Tibial nerve (tissue), 4 donors: ENCODE data around the gene GARIN5A.

Experiments used
- EP300 ChIP-seq, 2 donors: sonication (generic); formaldehyde crosslinking; IDR thresholded peaks; one replicate each; pipeline ENCODE4 v1.6.1; 2017; ENCODE audit warnings: antibody characterized with exemption in 2 of 2, mild to moderate bottlenecking in 1 of 2
- POLR2A ChIP-seq, 2 donors: fragments of 450-650 bp; IDR thresholded peaks; one replicate each; pipeline ENCODE4 v1.6.1; 2017; ENCODE audit warnings: antibody characterized with exemption in 2 of 2, mild to moderate bottlenecking in 2 of 2, moderate library complexity in 2 of 2
- TF ChIP-seq, protein P1 (sequence below), 5 experiments: fragments of 200-600 bp in 3 of 5; fragments of 450-650 bp in 2 of 5; sonication (generic) in 3 of 5; IDR thresholded peaks; one replicate each; pipeline ENCODE4 v1.5.1; 2016 to 2019; ENCODE audit warnings: antibody characterized with exemption in 5 of 5, mild to moderate bottlenecking in 3 of 5, moderate library complexity in 2 of 5

DNA sequence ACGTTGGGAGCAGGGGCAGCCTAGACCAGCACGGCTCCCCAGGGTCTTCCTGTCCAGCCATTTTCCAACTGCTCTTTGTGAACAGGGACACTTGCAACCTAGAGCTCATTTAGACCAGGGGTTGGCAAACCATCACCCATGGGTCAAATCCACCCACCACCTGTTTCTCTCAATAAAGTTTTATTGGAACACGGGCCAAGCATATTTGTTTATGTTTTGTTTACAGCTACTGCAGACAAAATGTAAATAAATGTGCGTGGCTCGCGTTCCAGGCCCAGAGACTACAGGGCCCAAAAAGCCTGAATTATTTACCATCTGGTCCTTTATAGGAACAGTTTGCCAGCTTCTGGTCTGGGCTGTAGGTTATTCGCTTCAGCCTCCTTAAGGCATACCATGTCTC lies 13.7 kb downstream of the GARIN5A start:
- TF ChIP-seq, protein P1, sequence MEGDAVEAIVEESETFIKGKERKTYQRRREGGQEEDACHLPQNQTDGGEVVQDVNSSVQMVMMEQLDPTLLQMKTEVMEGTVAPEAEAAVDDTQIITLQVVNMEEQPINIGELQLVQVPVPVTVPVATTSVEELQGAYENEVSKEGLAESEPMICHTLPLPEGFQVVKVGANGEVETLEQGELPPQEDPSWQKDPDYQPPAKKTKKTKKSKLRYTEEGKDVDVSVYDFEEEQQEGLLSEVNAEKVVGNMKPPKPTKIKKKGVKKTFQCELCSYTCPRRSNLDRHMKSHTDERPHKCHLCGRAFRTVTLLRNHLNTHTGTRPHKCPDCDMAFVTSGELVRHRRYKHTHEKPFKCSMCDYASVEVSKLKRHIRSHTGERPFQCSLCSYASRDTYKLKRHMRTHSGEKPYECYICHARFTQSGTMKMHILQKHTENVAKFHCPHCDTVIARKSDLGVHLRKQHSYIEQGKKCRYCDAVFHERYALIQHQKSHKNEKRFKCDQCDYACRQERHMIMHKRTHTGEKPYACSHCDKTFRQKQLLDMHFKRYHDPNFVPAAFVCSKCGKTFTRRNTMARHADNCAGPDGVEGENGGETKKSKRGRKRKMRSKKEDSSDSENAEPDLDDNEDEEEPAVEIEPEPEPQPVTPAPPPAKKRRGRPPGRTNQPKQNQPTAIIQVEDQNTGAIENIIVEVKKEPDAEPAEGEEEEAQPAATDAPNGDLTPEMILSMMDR (IDR thresholded peaks at IDR 0.05) = no peak
- TF ChIP-seq EP300 (IDR thresholded peaks at IDR 0.05) (no peak), POLR2A (IDR thresholded peaks at IDR 0.05) (no peak)
